GM23248 (cell line): ENCODE data around the gene PHLDB2. TPM values are rescaled to one million over a fixed set of nuclear protein-coding genes. Genes with fewer than 3 reads are reported as not detected.
A peak's percentile ranks its signal among the peaks of the same experiment; 100 is the strongest.

Experiments
- DNase-seq: peaks from one replicate; pipeline ENCODE4 v3.0.0-alpha.2; 2015
- H2AFZ ChIP-seq: fragments of 200-600 bp; sonication (generic); 2 replicates; pipeline ENCODE4 v1.6.1; 2016; ENCODE audit warnings: antibody characterized with exemption
- H3F3A ChIP-seq: fragments of 200-600 bp; sonication (generic); 2 replicates; pipeline ENCODE4 v1.6.1; 2016; ENCODE audit warnings: mild to moderate bottlenecking, antibody characterized with exemption, mixed run types; ENCODE audit not compliant: insufficient read depth
- H3K27ac ChIP-seq: fragments of 200-600 bp; sonication (generic); 2 replicates; pipeline ENCODE4 v1.5.1; 2016; ENCODE audit warnings: mild to moderate bottlenecking
- H3K27me3 ChIP-seq: fragments of 200-600 bp; sonication (generic); replicated peaks from 2 replicates; pipeline ENCODE4 v1.6.1; 2016; ENCODE audit warnings: mild to moderate bottlenecking; ENCODE audit not compliant: insufficient read depth
- H3K36me3 ChIP-seq: fragments of 200-600 bp; sonication (generic); 2 replicates; pipeline ENCODE4 v1.6.1; 2016; ENCODE audit warnings: low read depth, mild to moderate bottlenecking
- H3K4me1 ChIP-seq: fragments of 200-600 bp; sonication (generic); 2 replicates; pipeline ENCODE4 v1.6.1; 2016; ENCODE audit warnings: mild to moderate bottlenecking; ENCODE audit not compliant: insufficient read depth
- H3K4me2 ChIP-seq: fragments of 200-600 bp; sonication (generic); one replicate; pipeline ENCODE4 v1.6.1; 2016; ENCODE audit warnings: mild to moderate bottlenecking; ENCODE audit not compliant: unreplicated experiment
- H3K4me3 ChIP-seq: fragments of 200-600 bp; sonication (generic); 2 replicates; pipeline ENCODE4 v1.5.1; 2016; ENCODE audit warnings: mild to moderate bottlenecking
- H3K79me2 ChIP-seq: fragments of 200-600 bp; sonication (generic); 2 replicates; pipeline ENCODE4 v1.6.1; 2016; ENCODE audit warnings: mild to moderate bottlenecking; ENCODE audit not compliant: insufficient read depth
- H3K9ac ChIP-seq: fragments of 200-600 bp; sonication (generic); 2 replicates; pipeline ENCODE4 v1.6.1; 2016; ENCODE audit warnings: mild to moderate bottlenecking
- H3K9me2 ChIP-seq: fragments of 200-600 bp; sonication (generic); 2 replicates; pipeline ENCODE4 v1.6.1; 2016; ENCODE audit warnings: mixed run types, mild to moderate bottlenecking, moderate library complexity; ENCODE audit not compliant: insufficient read depth
- H3K9me3 ChIP-seq: fragments of 200-600 bp; sonication (generic); one replicate; pipeline ENCODE4 v1.6.1; 2017; ENCODE audit warnings: low read depth
- H4K20me1 ChIP-seq: fragments of 200-600 bp; sonication (generic); 2 replicates; pipeline ENCODE4 v1.6.0; 2016; ENCODE audit not compliant: insufficient read depth
- EZH2 ChIP-seq: fragments of 200-600 bp; sonication (generic); IDR thresholded peaks from 2 replicates; pipeline ENCODE4 v1.6.1; 2018; ENCODE audit warnings: antibody characterized with exemption, mild to moderate bottlenecking; ENCODE audit not compliant: insufficient read depth, poor library complexity, severe bottlenecking
- EZH2phosphoT487 ChIP-seq: fragments of 200-600 bp; sonication (generic); IDR thresholded peaks from 2 replicates; pipeline ENCODE4 v1.6.1; 2018; ENCODE audit warnings: antibody characterized with exemption, moderate library complexity, mild to moderate bottlenecking, low read depth; ENCODE audit not compliant: insufficient read depth
- WGBS, 2 experiments: methylation state at CpG; one replicate each; pipeline ENCODE4 v1.1.6; 2015 to 2017; ENCODE audit warnings: low lambda C conversion rate in 2 of 2, low coverage in 1 of 2; ENCODE audit errors: missing lambda C conversion rate in 2 of 2; 5-methylcytosine and 5-hydroxymethylcytosine counted together
- in situ Hi-C: fragments of 300-500 bp; cut with MboI; formaldehyde crosslinking; loops from 2 replicates; pipeline ENCODE4 v1.15.0; 2020
- polyA plus RNA-seq: library from polyadenylated mRNA; unstranded; fragments of >200 nt; fragmentation: Nextera tagmentation; extraction: Ambion mirVana; gene quantifications from 2 replicates; pipeline ENCODE4 v1.2.1, GENCODE V29; 2016
- total RNA-seq: library from RNA; depleted of rRNA; stranded (reverse); fragments of >200 nt; shearing (Covaris generic); gene quantifications from 2 replicates; pipeline ENCODE4 v1.2.3, GENCODE V29; 2014

Gene PHLDB2
- total and polyA plus RNA-seq, 2 experiments from 2014 or later = 55.6 to 60.6 TPM

GRCh38 chr3:111910806-111911205, 51.7 kb downstream of the PHLDB2 start:
- Histone ChIP-seq H3K27me3 (no peaks in the 10 kb centered on the region), H3K9me3 (no peaks in the 10 kb centered on the region), H4K20me1 (no peaks in the 10 kb centered on the region), H3F3A (peaks cover 31% of the 10 kb centered on the region), H3K27ac (peak overlapping the region; percentile 60), H3K9ac (peak overlapping the region; percentile 12; the same call in 1 of the 2 replicates), H3K79me2 (peaks cover 90% of the 10 kb centered on the region), H3K4me2 (peak overlapping the region; percentile 71), H3K4me1 (peaks cover 28% of the 10 kb centered on the region), H3K9me2 (no peaks in the 10 kb centered on the region), H2AFZ (no peak overlapping the region), H3K36me3 (peaks cover 31% of the 10 kb centered on the region), H3K4me3 (peak overlapping the region; percentile 21; the same call in 1 of the 2 replicates)
- peak; percentile 75 for DNase-seq
- 0 to 1% methylated on average over 2 of the region's 2 CpGs for WGBS, 2 experiments
- no peak for TF ChIP-seq EZH2
- no peak for TF ChIP-seq EZH2phosphoT487
- in situ Hi-C loops = no loop called here

DNA sequence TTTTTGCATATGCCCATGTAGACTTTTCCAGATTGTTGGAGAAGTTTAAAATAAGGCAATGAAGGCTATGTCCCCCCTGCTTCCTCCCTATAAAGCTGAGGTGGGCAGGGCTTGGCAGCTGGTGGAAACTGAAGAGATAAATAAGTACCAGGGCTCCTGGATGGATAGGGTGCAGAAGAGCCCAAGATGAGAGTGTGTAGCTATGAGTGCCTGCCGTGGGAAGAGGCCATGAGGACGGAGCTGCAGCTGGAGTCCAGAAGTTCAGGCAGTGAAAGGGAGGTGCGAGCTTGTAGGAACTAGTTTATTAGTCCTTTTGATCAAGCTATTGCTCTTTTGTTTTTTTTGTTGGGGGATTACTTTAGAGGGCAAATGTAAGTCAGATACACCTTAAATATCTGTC, 52.4 kb downstream of the PHLDB2 start:
- H3K9me3 ChIP-seq = no peaks in the 10 kb centered on the region
- H3F3A ChIP-seq = peaks cover 31% of the 10 kb centered on the region
- H2AFZ ChIP-seq = no peak overlapping the region
- H3K4me3 ChIP-seq = peak overlapping the region; percentile 21; the same call in 1 of the 2 replicates
- peak; percentile 32 for DNase-seq
- H3K9me2 ChIP-seq = no peaks in the 10 kb centered on the region
- no peaks in the 10 kb centered on the region for H3K27me3 ChIP-seq
- peaks cover 90% of the 10 kb centered on the region for H3K79me2 ChIP-seq
- in situ Hi-C loops = no loop called here
- H3K27ac ChIP-seq = peak overlapping the region; percentile 60
- H3K4me1 ChIP-seq = peaks cover 29% of the 10 kb centered on the region
- TF ChIP-seq EZH2 (no peak), EZH2phosphoT487 (no peak)
- 58% methylated on average over 3 of the region's 3 CpGs for WGBS, 2 experiments
- peak overlapping the region; percentile 12; the same call in 1 of the 2 replicates for H3K9ac ChIP-seq
- H3K4me2 ChIP-seq = peak overlapping the region; percentile 71
- H4K20me1 ChIP-seq = no peaks in the 10 kb centered on the region
- H3K36me3 ChIP-seq = peaks cover 32% of the 10 kb centered on the region

GRCh38 chr3:111913163-111913763, 54.2 kb downstream of the PHLDB2 start:
- peaks cover 36% of the 10 kb centered on the region for H3K36me3 ChIP-seq

DNA sequence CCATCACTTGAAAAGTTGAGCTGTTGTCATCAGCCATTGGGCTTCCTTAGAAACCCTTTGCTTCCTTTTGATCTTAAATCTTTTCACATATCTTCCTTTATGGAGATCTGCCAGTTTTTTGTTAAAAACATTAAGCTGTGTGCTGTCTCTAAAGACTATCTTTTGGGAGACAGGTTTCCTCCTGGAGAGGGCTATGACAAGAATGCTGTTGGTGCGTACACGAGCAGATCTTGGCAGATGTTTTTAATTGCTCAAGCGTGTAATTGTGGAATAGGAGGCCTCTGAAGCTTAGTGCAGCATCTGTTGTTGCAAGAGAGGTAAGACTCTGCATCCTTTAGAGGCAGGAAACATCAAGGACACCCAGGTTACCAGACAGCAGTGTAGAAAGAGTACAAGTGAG, 56.8 kb downstream of the PHLDB2 start:
- Histone ChIP-seq H3K27me3 (no peaks in the 10 kb centered on the region), H3K36me3 (peaks cover 61% of the 10 kb centered on the region), H3K4me1 (peaks cover 31% of the 10 kb centered on the region), H3K79me2 (peaks cover 77% of the 10 kb centered on the region), H3K27ac (no peak overlapping the region), H4K20me1 (no peaks in the 10 kb centered on the region), H3F3A (peaks cover 13% of the 10 kb centered on the region), H3K4me2 (no peak overlapping the region), H3K9me2 (no peaks in the 10 kb centered on the region), H3K4me3 (no peak overlapping the region), H3K9me3 (no peaks in the 10 kb centered on the region), H3K9ac (no peak overlapping the region), H2AFZ (no peak overlapping the region)
- in situ Hi-C loops = no loop called here
- 75 to 81% methylated on average over 3 of the region's 3 CpGs for WGBS, 2 experiments
- DNase-seq = no peak
- TF ChIP-seq EZH2 (no peak), EZH2phosphoT487 (no peak)

More at GRCh38 chr3:111913163-111913763, 54.2 kb downstream of the PHLDB2 start:
- peaks cover 79% of the 10 kb centered on the region for H3K79me2 ChIP-seq
- H3K27ac ChIP-seq = no peak overlapping the region
- in situ Hi-C loops = no loop called here
- H3F3A ChIP-seq = peaks cover 31% of the 10 kb centered on the region
- peaks cover 40% of the 10 kb centered on the region for H3K4me1 ChIP-seq
- no peak for DNase-seq
- no peak overlapping the region for H3K4me3 ChIP-seq
- H3K9me2 ChIP-seq = no peaks in the 10 kb centered on the region
- 71 to 72% methylated on average over 8 of the region's 8 CpGs for WGBS, 2 experiments
- H3K9me3 ChIP-seq = no peaks in the 10 kb centered on the region
- no peaks in the 10 kb centered on the region for H3K27me3 ChIP-seq
- no peaks in the 10 kb centered on the region for H4K20me1 ChIP-seq
- H3K4me2 ChIP-seq = no peak overlapping the region
- no peak for TF ChIP-seq EZH2phosphoT487
- TF ChIP-seq EZH2 = no peak
- no peak overlapping the region for H2AFZ ChIP-seq
- no peak overlapping the region for H3K9ac ChIP-seq

DNA sequence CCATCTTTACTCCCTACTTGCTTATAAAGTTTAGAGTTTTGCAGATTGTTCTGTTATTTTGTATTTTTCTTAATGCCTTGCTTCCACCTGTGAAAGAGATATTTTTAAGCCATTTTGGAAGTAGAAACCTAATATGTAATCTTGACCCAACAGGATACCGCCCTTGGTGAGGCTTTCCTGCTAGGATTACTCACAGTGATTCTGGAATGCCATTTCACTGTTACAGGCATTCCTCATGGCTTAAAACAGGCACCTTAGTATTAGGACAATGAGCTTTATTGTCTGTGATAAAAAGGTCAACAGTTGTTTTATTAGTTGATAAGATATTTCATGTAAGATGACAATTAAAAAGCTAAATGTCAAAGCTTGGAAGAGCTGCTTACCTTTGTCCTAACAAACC, 58.2 kb downstream of the PHLDB2 start:
- 85 to 91% methylated on average over 1 of the region's 1 CpG for WGBS, 2 experiments
- peak overlapping the region; percentile 5 for H3K4me2 ChIP-seq
- H3K79me2 ChIP-seq = peaks cover 72% of the 10 kb centered on the region
- no peak overlapping the region for H3K4me3 ChIP-seq
- H2AFZ ChIP-seq = no peak overlapping the region
- no peaks in the 10 kb centered on the region for H3K9me2 ChIP-seq
- no peak overlapping the region for H3K27ac ChIP-seq
- H3F3A ChIP-seq = no peaks in the 10 kb centered on the region
- no peaks in the 10 kb centered on the region for H3K27me3 ChIP-seq
- no peak for TF ChIP-seq EZH2phosphoT487
- no peak for TF ChIP-seq EZH2
- H3K9me3 ChIP-seq = no peaks in the 10 kb centered on the region
- in situ Hi-C loops = no loop called here
- H3K9ac ChIP-seq = no peak overlapping the region
- peaks cover 17% of the 10 kb centered on the region for H3K4me1 ChIP-seq
- H3K36me3 ChIP-seq = peaks cover 66% of the 10 kb centered on the region
- H4K20me1 ChIP-seq = no peaks in the 10 kb centered on the region
- DNase-seq = peak; percentile 65
